Smooth muscle cell of the brain vasculature (primary cell): Measurements from ENCODE around the gene C8A.

ENCODE experiments used
- DNase-seq: peaks from one replicate; pipeline ENCODE4 v3.0.0-alpha.2; 2012; ENCODE audit warnings: low read depth, low spot score

Gene C8A

DNA sequence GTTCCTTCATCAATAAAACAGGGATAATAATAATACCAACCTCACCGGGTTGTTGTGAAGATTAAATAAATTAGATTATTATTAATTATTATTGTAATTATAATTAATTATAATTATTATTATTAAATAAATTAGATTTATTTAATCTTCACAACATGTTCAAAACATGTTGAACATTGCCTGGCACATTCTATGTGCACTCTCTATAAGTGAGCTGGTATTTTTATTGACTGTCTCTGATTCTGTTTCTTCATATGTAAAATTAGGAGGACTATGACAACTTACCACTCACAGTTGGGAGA is 112.1 kb downstream of the C8A start:
- no peak for DNase-seq

DNA sequence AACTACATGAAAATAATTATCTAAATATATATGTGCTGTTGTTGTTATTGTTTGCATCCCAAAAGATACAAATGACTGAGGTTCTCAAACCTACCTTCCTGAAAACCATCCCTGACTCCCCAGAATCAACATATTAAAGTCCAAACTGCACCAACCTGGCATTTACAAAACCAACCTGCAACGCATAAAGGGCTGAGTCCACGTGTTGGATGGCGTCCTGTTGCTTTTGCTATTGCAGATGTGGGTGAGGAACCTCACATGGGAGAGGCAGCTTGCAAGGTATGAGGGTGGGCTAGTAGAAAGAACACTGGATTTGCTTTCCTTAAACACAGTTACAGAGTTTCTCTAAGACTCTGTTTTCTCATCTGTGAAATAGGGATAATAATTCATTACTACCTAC is 112.8 kb downstream of the C8A start:
- no peak for DNase-seq
